Inflammatory macrophage (primary cell): ENCODE measurements around the gene LMNB1.

Experiments used
- DNase-seq, 2 donors: peaks; one replicate each; pipeline ENCODE4 v3.0.0-alpha.2; 2020 to 2022

LMNB1 gene

DNA sequence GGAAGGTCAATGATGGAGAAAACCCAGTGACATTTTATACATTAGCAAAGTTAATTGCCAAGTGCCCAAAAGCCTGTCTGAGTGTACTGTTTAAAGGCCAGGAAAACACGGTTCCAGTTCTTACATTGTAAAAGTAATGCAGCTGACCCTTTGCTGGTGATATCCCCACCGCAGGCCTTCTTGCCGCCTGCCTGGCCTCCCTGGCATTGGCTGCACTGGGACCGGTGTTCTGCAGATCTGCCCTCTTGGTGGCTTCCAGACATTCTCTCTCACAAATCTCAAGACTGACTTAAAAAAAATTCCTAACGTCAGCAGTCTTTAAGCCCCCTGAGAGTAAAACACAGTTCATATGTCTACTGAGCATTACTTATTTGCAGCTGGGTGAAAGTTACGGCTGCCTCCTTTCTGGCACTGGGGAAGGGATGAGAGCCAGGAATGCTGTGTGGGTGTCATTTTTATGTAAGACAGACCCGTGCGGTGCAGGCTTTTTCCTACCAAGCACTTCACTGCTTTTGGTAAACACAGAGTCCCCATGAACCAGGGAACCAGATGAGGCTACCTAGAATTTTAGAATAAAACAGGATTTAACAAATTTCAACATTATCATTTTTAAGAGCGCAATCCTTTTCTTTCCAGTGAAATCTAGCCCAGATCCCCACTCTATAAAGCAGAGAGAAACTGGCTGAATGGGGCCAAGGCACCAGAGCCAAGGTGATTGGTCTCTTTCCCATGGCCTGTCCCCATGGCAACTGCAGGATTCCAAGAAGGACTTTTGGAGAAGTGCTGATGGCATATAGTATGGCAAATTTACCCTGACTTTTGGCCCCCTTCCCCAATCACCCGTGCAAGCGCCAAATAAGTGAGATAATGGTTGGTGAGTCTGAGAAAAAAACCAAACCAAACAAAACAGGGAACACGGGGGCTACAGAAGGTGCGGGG is 80.8 kb downstream of the LMNB1 start:
- no peak for DNase-seq

DNA sequence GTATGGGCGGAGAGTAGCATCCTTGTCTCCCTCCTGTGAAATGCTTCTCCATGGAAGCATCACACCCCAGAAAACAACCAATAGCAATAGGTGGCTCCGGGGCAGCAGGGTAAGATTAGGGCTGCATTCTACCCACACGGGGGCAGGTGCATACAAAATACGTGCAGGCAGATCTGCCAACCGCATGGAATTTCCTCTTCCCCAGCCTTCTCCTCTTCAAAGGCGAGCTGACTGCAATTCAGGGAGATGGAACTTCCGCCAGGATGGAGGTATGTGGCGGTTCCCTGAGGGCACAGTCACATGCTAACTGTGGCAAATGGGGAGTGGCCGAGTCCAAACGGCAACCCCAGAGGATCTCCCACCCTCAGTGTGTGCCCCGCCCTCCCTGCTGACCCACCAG is 81.5 kb downstream of the LMNB1 start:
- no peak for DNase-seq

DNA sequence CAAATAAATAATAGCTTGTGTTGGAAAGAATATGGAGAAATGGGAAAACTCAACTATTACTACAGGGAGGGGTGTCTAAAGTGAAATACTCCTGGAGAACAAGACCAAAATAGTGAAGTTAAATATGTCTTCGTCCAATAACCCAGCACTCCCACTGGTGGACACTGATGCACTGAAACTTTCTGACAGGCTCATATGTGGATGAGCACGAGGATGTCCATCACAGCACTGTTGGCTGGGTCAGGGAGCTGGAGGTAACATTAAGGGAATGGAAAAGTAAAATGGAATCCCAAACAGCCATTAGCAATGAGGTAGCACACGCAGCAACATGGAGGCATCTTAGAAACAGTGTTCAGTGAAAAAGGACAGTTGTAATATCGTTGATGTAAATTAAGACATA is 86.5 kb downstream of the LMNB1 start:
- no peak for DNase-seq

DNA sequence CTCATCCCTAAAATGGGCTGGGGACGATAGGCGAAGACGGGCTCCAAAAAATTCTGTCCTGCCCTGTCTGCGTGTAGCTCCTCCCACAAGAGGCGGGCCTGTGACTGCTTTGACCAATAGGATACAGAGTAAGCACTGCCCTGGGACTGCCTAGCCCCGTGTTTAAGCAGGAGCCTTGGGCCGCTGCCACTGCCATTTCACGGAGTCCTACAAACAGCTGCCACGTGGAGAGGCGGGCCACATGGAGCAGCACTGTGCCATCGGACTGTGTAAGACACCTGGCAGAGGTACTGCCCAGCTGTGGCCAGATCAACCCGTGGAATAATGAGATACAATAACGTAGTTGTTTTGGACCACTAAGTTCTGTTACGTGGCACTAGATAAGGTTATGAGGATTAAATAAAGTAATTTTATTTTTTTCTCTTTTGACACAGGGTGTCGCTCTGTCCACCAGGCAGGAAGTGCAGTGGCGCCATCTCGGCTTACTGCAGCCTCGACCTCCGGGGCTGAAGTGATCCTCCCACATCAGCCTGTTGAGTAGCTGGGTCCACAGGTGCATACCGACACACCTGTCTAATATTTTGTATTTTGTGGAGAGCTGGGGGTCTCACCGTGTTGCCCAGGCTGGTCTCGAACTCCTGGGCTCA is 87.2 kb downstream of the LMNB1 start:
- no peak for DNase-seq

DNA sequence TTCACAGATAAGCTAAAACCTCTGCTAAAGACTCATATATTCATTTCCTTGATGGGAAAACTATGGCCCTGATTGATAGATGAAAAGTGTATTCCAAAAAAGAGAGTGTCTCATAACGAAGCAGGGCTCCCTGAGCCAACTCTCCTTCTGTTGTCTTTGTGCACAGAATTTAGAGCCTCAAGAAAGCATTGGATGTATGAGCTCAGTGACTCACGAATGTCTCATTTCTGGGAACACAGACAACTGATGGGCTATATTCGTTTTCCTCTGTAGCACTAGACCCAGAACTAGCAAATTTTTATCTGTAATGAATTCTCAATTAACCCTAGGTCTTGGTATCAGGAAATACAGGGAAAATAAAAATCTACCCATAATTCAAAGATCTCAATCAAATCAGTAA is 88.4 kb downstream of the LMNB1 start:
- no peak for DNase-seq

DNA sequence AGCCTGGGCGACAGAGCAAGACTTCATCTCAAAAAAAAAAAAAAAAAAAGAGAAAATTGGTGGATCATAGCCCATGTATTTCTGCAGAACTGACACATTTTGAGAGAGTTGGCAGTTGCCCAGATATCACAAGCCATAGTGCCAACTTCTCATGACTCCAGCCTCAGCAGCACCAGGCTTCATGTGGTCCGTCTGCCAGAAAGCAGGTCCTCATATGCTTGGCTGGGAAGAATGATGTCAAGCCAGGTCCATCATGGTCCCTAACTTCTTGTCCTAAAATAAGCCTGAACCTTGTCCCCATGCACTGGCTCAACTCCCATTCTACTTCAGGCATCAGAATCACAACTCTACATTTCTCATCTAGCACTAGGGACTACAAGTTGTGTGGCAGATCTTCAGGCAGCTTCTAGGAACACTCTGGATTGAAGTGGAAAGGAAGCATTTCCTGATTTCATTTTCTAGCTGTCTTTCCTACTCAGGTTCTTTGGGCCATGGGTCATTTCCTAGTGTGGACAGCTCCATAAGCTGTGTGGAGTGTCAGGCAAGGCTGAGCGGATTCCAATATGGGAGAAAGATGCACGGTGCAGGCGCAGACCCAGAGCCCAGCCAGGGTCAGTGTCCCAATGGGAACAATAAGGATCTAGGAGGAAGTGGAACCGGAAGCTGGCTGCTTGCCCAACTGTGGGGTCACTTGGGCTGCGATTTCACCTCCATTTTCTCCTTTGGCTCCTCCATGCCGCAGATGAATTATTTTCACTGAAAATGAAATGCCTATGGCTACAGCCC is 90.1 kb downstream of the LMNB1 start:
- DNase-seq: peak in 1 of 2 donors; percentile 10

DNA sequence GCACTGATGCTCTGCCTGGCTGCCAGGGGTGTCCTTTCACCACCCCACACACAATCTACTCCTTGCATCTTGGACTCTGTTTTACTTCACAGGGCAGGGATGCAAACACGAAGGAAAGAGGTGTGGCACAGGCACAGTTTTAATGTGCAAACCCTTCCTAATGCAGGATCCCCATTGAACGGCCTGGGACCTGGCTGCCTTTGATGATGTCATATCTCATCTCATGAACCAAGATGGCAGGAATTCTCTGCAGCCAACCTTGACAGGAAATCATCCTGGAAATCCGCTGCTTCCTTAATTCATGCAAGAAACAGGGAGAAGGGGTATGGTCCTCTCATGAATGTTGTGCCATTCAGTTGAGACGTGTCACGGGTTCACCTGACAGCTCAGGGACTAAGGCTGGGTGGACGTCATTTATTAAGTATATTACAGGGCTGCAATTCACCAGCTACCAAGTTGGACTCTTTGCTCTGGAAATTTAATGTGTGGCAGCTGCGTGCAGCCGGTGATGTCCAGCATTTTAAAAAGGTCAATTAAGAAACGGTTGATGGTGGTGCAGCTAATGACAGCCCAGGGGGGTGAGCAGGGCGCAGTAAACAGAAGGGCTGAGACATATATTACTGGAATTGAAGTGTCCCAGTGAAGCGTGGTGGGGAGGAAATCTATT is 91.5 kb downstream of the LMNB1 start:
- DNase-seq: no peak

DNA sequence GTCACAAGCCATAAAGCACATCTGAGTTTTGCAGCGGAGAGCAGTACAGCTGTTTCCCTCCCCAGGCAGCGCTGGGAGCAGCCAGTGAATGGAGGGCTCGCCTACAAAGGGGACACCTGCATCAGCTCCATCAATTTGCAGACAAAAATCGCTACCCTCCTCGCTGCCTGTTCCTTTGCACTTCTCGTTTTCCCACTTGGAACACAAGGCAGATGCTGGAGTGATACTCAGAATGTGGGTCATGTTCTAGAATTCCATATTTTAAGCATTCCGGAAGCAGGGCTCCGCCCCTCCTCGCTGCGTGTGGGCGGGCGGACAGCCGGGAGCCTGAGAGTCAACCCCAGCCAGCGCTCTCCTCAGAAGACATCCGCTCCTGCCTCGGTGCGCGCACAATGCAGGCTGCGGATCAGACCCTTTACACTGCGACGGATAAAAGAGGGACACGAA is 92.1 kb downstream of the LMNB1 start:
- DNase-seq: peak in 1 of 2 donors; percentile 30

DNA sequence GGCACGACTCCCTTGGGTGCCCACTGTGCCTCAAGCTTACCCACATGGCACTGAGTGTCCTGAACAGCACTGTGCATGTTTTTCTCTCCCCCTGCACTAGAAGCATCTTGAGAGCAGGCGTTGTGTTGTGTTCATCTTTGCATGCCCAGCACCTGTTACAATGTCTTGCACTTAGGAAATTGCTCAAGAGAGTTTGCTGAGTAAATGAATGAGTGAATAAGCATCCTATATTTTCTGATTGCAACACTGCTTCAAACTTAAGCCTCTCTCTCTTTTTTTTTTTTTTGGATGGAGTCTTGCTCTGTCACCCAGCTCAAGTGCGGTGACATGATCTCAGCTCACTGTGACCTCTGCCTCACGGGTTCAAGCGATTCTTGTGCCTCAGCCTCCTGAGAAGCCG is 94.5 kb downstream of the LMNB1 start:
- no peak for DNase-seq

DNA sequence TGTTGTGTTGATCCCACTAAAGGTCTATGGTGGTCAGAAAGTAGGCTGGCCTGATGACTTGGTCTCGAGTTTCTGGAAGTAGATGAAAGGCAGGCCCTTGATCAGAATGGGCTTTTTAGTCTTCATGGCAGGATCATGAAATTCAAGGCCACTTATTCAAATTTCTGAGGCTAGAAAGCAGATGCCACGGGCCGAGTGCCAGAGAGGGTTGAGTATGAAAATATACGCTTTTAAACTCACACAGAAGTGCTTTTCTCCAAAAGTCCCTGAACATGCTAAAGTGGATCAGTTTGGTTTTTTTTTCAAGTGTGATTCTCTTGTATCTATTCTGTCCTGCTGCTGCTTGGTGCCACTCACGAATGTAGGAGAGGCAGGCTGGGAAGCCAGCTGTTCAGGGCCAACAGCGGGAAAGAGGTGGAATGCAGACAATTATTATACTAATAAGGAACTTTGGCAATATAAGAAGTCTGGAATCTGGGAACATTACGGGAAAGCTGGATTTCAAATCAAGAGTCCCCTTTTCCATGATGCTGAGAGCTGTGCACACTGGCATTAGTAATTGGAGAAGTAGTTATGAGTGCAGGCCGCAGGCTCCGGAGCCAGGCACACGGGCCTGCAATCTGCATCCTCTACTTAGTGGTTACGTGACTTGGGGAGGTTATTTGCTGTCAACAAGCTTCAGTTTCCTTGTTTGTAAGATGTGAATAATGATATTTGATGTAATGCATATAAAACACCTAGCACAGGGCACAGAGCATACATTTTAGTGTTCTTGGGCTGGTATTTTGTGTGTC is 95.8 kb downstream of the LMNB1 start:
- DNase-seq: no peak

DNA sequence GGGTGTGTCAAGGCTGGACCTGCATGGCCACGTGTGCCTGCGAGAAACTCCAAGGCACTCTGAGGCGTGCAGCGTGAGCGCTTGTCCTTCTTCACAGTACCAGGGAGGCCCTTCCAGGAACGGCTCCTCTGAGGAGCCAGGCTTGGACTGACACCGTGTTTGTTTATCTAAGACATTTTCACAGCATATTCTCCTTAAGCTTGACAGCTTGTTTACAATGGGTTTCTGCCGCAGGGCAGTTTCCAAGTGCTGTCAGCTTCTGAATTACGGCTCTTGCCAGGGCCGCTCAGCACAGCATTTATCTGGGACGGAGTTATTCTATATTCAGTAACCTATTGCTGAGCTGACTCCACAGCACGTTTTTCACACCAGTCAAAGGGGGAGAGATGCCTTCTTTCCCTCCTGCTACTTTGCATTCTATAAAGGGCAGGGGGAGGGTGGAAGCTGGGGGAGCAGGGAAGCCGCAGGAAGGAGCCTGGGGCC is 98.4 kb downstream of the LMNB1 start:
- no peak for DNase-seq

DNA sequence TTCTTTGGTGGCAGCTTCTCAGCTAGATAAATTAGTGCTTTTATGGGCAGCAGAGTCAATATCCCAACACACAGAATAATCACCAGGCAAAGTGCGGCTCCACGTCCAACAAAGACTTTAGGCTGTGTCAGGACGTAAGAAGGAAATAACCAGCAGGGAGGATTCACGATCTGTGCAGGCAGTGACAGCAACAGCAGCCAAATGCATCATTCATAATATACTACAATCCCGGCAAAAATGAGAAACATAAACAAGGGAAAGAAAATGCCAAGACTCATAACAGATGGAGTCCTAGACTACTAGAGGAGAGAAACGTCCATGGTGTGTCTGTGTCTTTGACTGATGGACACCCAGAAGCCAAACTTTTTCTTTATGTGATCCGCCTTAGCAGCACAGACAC is 100.7 kb downstream of the LMNB1 start:
- no peak for DNase-seq

DNA sequence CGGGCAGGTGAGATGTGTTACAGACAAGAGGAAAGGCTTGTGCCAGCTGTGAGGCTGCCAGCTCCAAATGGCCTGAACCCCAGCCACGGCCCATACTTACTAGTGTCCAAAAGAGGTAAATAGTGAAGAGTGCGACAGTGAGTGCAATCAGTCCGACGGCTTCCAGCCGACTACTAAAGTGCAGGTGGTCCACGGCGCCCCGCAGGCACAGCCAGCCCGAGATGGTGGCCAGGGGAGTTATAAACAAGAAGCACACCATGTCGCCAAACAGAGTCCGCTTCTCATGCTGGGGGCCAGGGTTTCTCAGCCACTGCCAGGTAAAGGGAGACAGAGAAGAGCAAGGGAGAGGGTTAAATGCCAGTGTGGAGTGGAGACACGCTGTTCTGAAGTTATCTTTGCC is 101.1 kb downstream of the LMNB1 start:
- no peak for DNase-seq

DNA sequence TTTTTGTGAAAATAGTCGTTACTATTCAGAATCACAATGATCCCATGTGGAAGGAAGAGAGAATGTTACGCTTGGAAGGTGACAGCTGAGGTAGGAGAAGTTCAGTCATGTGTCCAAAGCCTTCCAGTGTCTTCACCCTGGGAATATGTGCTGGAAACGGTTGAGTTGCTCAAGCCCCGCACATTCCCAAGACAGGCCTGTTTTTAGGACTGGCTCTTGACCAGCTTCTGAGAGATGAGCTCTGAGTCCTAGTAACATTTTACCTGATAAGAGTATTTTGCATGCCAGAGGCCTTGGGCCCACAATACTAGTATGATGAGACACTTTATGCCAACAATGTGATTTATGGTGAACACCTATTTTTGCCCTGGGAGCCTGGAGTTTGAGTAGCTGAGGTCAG is 101.7 kb downstream of the LMNB1 start:
- DNase-seq: no peak

DNA sequence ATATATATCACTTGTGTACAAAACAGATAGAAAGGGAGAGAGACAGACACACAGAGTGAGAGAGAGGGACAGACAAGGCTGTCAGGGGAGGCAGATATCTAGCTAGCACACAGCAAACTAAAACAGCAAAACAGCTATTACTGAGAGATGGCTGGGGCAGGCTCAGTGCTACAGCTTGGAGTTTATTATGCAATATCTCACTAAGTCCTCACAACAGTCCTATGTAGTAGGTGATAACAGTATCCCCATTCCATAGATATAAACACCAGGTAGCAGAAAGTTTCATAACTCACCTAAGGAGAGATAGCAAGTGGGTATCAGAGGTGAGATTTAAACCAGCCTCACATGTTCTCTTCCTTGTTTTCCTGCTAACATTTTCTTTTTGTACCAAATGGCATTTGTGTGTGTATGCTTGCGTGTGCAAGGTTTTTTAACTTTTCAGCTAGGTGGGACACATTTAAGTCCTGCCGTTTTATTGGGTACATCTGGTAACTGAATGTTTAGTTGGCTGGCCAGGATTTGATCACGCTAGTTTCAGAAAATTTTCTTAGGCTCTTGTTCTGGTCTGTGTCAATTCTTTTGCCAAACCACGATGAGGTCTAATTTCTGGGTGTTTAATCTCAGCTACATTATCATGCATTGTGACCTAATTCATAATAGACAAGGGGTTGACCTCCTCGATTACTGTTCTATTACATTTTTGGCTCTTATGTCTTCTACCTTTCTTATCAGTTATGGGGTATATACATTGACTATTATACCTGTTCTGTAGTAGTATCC is 105.1 kb downstream of the LMNB1 start:
- no peak for DNase-seq

DNA sequence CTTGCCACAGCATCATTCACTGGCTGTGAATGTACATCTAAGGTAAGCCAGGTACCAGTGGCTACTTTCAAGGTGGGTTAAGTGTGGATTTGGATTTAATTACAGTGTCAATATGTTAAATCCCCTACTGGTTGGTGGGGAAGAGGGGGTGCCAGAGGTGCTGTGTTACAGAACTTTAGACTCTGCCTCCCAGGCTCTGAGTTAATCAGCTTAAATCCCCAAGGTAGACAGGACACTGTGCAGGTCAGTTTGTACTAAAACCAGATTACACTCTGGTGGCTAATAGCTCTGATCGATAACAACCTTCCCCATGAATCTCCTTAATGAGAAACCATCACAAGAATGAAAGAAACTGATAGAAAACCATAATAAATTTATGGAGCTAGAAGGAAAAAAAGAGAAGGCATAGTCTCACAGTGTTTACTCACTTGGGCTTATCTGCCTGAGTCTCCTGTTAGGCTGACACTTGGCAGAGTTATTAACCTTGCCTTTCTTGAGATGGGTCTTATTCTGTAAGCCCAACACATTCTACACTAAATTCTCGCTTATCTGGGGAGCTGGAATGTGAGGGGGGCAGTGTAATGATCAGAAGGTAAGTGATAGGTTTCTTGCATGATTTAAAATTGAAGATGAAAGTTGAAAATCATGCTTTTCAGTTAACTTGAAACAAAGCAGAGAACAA is 106.8 kb downstream of the LMNB1 start:
- no peak for DNase-seq

DNA sequence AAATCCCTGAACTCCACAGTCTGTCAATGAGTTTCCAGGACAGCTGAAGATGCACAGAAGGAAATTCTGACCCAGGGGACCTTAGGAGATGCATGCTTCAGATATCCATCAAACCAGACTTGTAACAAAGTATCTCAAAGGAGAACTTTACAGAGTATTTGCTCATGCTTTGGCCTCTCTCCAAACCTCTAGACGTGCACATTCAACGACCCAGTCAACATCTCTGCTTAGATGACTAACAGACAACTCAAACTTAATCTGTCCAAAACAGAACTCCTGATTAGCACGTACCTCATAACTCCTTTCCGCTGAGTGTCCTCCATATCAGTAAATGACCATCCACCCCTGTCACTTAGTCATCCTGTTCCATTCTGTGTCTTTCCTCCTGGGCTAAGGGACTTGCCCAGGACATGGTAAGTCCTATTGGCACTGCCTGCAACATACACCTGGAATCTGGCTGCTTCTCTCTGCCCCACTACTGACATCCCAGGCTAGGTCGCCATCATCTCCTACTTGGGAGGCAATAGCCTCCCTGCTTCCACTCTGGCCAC is 107.4 kb downstream of the LMNB1 start:
- DNase-seq: no peak
